GM18951 (cell line): Measurements from ENCODE around the gene CEP192.

Source experiments
- POLR2A ChIP-seq: IDR thresholded peaks from 4 replicates; pipeline ENCODE4 v1.6.1; 2011; ENCODE audit warnings: mild to moderate bottlenecking; ENCODE audit not compliant: insufficient read length, insufficient read depth; ENCODE audit errors: extremely low read depth
- in situ Hi-C: fragments of 300-500 bp; cut with MboI; formaldehyde crosslinking; loops from one replicate; pipeline ENCODE4 v1.12.0; 2022; ENCODE audit warnings: low sequenced_read_pairs, mixed read lengths, inconsistent platforms; ENCODE audit not compliant: unreplicated experiment

CEP192 gene

DNA sequence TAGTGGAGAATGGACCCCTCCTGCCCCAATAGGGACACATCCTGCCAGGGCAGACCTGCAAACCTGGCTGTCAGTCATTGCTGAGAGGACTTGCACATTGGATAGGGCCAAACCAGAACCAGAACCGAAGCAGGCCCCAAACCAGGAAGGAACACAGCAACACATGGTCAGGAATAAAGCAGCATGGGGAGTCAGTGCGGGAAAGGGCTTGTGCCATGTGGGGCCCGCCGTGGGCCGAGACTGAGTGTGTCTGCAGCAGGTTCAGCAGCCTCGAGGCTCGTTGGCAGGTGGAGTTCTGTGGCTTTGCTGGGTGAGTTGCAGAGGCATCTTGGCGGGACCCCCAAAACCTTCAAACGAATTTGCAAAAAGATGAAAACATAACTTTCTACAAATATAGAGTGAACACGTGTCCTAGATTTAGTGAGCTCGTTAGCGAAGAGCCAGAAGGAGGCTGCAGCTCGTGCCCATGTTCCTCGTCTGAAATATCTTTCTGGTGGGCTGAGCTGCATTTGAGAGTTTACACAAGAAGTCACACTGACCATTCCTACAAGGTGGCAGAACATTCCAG lies 182.5 kb downstream of the CEP192 start:
- no peak for TF ChIP-seq POLR2A
- in situ Hi-C loops: loop anchor here (25.0 kb wide), 1 partner anchor 436 kb away; no protein-coding TSS in a partner anchor
